Panc1 (cell line): ENCODE results near the gene C16orf74. TPM values are rescaled to one million over a fixed set of nuclear protein-coding genes. Genes with fewer than 3 reads are reported as not detected.

Experiments
- ATAC-seq: fragments of 200-7000 bp; cut with Tn5 transposase; 2 replicates; pipeline ENCODE4 v1.9.1; 2020; ENCODE audit warnings: mild to moderate bottlenecking, moderate library complexity
- BruUV-seq: library from RNA; stranded (reverse); fragments of 400-500 nt; replicated peaks from 2 replicates; lab custom pipeline; 2021; lab: Mats Ljungman, UMichigan
- CTCF ChIA-PET: fragments of 300-600 bp; sonication (Branson Sonifier 250); formaldehyde crosslinking; loops from one replicate; lab custom pipeline; 2022; ENCODE audit warnings: antibody characterized with exemption; lab: Charles Lee
- POLR2A ChIA-PET: fragments of 300-600 bp; sonication (Branson Sonifier 250); formaldehyde crosslinking; loops from one replicate; lab custom pipeline; 2022; ENCODE audit warnings: antibody characterized with exemption; lab: Charles Lee
- DNase-seq: peaks from one replicate; pipeline ENCODE4 v3.0.0-alpha.2; 2010; ENCODE audit warnings: low read depth, low spot score
- H3K27ac ChIP-seq: 2 replicates; pipeline ENCODE4 v1.5.1; 2011; ENCODE audit warnings: mild to moderate bottlenecking, low read length, inconsistent platforms
- H3K27me3 ChIP-seq: fragments of 200-500 bp; sonication (Bioruptor generic); 2 replicates; pipeline ENCODE4 v1.6.0; 2014; ENCODE audit warnings: low read length, inconsistent platforms; ENCODE audit not compliant: control insufficient read depth, insufficient read depth
- H3K36me3 ChIP-seq: fragments of 200-500 bp; sonication (Bioruptor generic); 2 replicates; pipeline ENCODE4 v1.5.1; 2014; ENCODE audit warnings: inconsistent platforms, mild to moderate bottlenecking, low read length, moderate library complexity; ENCODE audit not compliant: control insufficient read depth, insufficient read depth
- H3K4me1 ChIP-seq: 2 replicates; pipeline ENCODE4 v1.5.1; 2011; ENCODE audit warnings: inconsistent platforms, mild to moderate bottlenecking, low read length, moderate library complexity; ENCODE audit not compliant: control insufficient read depth, insufficient read depth
- H3K4me3 ChIP-seq, 2 experiments: 2 replicates each; pipeline ENCODE4 v1.5.1; 2011 to 2012; ENCODE audit warnings: low read depth in 2 of 2, low read length in 2 of 2, mild to moderate bottlenecking in 2 of 2, inconsistent platforms in 1 of 2, moderate library complexity in 1 of 2
- H3K9me3 ChIP-seq: fragments of 200-500 bp; sonication (Bioruptor generic); 2 replicates; pipeline ENCODE4 v1.5.1; 2014; ENCODE audit warnings: low read depth, mild to moderate bottlenecking, inconsistent platforms, low read length, moderate library complexity; ENCODE audit not compliant: control insufficient read depth, insufficient read depth
- POLR2AphosphoS5 ChIP-seq: IDR thresholded peaks from 2 replicates; pipeline ENCODE4 v1.6.1; 2012; ENCODE audit warnings: mild to moderate bottlenecking, low read depth, low read length, moderate library complexity
- REST ChIP-seq, 2 experiments: IDR thresholded peaks; 2 replicates each; pipeline ENCODE4 v1.6.1; 2011 to 2012; ENCODE audit warnings: low read depth in 2 of 2, control low read depth in 1 of 2, low read length in 1 of 2, mild to moderate bottlenecking in 1 of 2, moderate library complexity in 1 of 2; ENCODE audit not compliant: insufficient read depth in 1 of 2
- SIN3A ChIP-seq: IDR thresholded peaks from 2 replicates; pipeline ENCODE4 v1.6.1; 2012; ENCODE audit warnings: low read depth, mild to moderate bottlenecking, low read length, moderate library complexity, borderline replicate concordance; ENCODE audit not compliant: insufficient read depth
- TCF7L2 ChIP-seq: IDR thresholded peaks from 2 replicates; pipeline ENCODE4 v1.6.1; 2011; ENCODE audit warnings: mild to moderate bottlenecking, low read depth, low read length, inconsistent platforms
- in situ Hi-C: cut with HindIII; loops from 2 replicates; pipeline ENCODE4 v1.10.0; 2016; ENCODE audit warnings: low sequenced_read_pairs, low pct_unique_long_range_greater_than_20kb
- intact Hi-C: fragments of 100-400 bp; cut with micrococcal nuclease; formaldehyde crosslinking; loops from one replicate; pipeline ENCODE4 v1.10.0; 2022; ENCODE audit not compliant: unreplicated experiment
- total RNA-seq: library from RNA; stranded (reverse); gene quantifications from one replicate; pipeline ENCODE4 v1.2.1, GENCODE V29; 2021; ENCODE audit not compliant: unreplicated experiment
- TF ChIP-seq, protein P1 (sequence below): fragments of 450-650 bp; IDR thresholded peaks from 2 replicates; pipeline ENCODE4 v1.5.1; 2017; ENCODE audit warnings: mild to moderate bottlenecking

The C16orf74 gene
- total RNA-seq, 1 experiment from 2014 or later: 1.5 TPM

- no peak overlapping the region for H3K4me3 ChIP-seq
- no peak for DNase-seq
- in situ Hi-C loops (no loop called here), intact Hi-C loops (loop anchor here (5.0 kb wide), 1 partner anchor 38 kb away; no protein-coding TSS in a partner anchor)
- ATAC-seq: no peak
- H3K27ac ChIP-seq: no peak overlapping the region
- H3K27me3 ChIP-seq: no peaks in the 10 kb centered on the region
- TF ChIP-seq, protein P1, sequence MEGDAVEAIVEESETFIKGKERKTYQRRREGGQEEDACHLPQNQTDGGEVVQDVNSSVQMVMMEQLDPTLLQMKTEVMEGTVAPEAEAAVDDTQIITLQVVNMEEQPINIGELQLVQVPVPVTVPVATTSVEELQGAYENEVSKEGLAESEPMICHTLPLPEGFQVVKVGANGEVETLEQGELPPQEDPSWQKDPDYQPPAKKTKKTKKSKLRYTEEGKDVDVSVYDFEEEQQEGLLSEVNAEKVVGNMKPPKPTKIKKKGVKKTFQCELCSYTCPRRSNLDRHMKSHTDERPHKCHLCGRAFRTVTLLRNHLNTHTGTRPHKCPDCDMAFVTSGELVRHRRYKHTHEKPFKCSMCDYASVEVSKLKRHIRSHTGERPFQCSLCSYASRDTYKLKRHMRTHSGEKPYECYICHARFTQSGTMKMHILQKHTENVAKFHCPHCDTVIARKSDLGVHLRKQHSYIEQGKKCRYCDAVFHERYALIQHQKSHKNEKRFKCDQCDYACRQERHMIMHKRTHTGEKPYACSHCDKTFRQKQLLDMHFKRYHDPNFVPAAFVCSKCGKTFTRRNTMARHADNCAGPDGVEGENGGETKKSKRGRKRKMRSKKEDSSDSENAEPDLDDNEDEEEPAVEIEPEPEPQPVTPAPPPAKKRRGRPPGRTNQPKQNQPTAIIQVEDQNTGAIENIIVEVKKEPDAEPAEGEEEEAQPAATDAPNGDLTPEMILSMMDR: no peak
- TF ChIP-seq POLR2AphosphoS5 (no peak), SIN3A (no peak), REST (IDR thresholded peaks at IDR 0.05; ENCODE audit: insufficient read depth in 1 of 2, low read depth in 2 of 2, low read length in 1 of 2) (no peak)
- H3K9me3 ChIP-seq: no peaks in the 10 kb centered on the region
- POLR2A ChIA-PET: no interaction called here
- H3K4me1 ChIP-seq: peaks cover 8% of the 10 kb centered on the region
- CTCF ChIA-PET: no interaction called here
- no TSS peak for BruUV-seq
- H3K36me3 ChIP-seq: peaks cover 4% of the 10 kb centered on the region
These were observed 72.1 kb downstream of the C16orf74 start for GRCh38 chr16:85678821-85679220.

DNA sequence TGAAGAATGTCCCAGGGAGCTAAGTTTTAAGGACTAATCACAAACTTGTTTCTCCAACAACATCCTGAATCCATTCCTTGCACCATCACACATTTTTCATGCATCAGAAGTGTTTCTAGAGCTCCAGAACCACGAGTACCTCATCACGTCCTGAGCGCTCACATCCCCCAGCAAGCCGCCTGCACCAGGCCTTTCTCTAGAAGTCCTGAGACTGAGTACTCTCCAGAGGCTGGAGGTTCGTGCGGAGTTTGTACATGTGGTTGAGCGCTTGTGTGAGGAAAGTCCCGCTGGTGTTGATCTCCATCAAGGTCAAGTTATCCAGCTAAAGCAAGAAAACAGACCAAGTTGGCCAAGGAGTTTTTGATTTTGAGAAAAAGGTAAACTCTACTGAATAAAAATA, 72.9 kb downstream of the C16orf74 start:
- Histone ChIP-seq H3K27ac (no peak overlapping the region), H3K36me3 (peaks cover 5% of the 10 kb centered on the region), H3K4me3 (no peak overlapping the region), H3K9me3 (no peaks in the 10 kb centered on the region), H3K27me3 (no peaks in the 10 kb centered on the region), H3K4me1 (peaks cover 16% of the 10 kb centered on the region)
- intact Hi-C loops: loop anchor here (5.0 kb wide), 1 partner anchor 39 kb away; no protein-coding TSS in a partner anchor
- ATAC-seq (no peak), DNase-seq (no peak)
- ChIA-PET POLR2A (no interaction called here), CTCF (interaction anchor here (0.6 kb wide), 1 partner anchor 20 kb away, joined by 3 read pairs; no protein-coding TSS in a partner anchor)
- TF ChIP-seq TCF7L2 (no peak), POLR2AphosphoS5 (no peak)
- in situ Hi-C loops: no loop called here
- no TSS peak for BruUV-seq

GRCh38 chr16:85677383-85677967, 73.4 kb downstream of the C16orf74 start:
- Histone ChIP-seq H3K4me3 (no peak overlapping the region), H3K27me3 (no peaks in the 10 kb centered on the region), H3K9me3 (no peaks in the 10 kb centered on the region), H3K27ac (0 out of 2 replicates have a peak overlapping the region, but pooled peaks have one; percentile 48), H3K36me3 (peaks cover 10% of the 10 kb centered on the region), H3K4me1 (peaks cover 21% of the 10 kb centered on the region)
- no TSS peak for BruUV-seq
- intact Hi-C loops: loop anchor here (5.0 kb wide), 1 partner anchor 40 kb away; no protein-coding TSS in a partner anchor
- ChIA-PET CTCF (interaction anchor here (0.6 kb wide), 1 partner anchor 20 kb away, joined by 3 read pairs; no protein-coding TSS in a partner anchor), POLR2A (no interaction called here)
- TF ChIP-seq SIN3A (no peak), TCF7L2 (no peak), POLR2AphosphoS5 (no peak), REST (IDR thresholded peaks at IDR 0.05; ENCODE audit: insufficient read depth in 1 of 2, low read depth in 2 of 2, low read length in 1 of 2) (no peak)
- TF ChIP-seq, protein P1: no peak
- ATAC-seq: no peak
- no peak for DNase-seq
- in situ Hi-C loops: no loop called here
